GM03348 (cell line): ENCODE measurements around the gene RAC2.
"Not testable (repeated sequence)": the region's sequence is repeated elsewhere in the genome, so short reads cannot be mapped to it uniquely, and the experiment has no call there.

Experiments
- DNase-seq: peaks from one replicate; pipeline ENCODE4 v3.0.0; 2012; ENCODE audit warnings: low spot score

The RAC2 gene

DNA sequence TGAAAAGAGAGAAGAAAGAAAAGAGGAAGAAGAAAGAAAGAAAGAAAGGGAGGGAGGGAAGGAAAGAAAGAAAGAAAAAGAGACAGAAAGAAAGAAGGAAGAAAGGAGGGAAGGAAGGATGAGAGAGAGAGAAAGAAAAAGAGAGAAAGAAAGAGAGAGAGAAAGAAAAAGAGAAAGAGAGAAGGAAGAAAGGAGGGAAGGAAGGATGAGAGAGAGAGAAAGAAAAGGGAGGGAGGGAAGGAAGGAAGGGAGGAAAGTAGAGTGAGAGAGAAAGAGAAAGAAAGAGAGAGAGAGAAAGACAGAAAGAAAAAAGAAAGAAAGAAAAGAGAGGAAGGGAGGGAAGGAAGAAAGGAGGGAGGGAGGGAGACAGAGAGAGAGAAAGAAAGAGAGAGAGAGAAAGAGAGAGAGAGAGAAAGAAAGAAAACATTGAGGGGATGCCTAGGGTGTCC, 11.5 kb upstream of the RAC2 start:
- DNase-seq = no peak

DNA sequence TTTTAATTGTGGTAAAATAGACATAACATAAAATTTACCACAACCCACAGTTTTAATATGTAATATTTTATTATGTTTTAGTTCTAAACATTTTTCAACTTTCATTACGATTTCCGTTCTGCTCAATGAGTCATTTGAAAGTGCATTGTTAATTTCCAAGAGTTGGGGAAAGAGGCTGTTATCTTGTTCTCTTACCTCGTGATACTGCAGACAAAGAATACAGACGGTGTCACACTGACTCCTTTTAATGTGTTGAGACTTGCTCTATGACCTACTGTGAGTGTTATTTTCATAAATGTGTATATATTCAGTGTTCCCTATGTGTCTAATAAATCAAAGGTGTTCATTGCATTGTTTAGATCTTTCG, 10.8 kb upstream of the RAC2 start:
- no peak for DNase-seq

DNA sequence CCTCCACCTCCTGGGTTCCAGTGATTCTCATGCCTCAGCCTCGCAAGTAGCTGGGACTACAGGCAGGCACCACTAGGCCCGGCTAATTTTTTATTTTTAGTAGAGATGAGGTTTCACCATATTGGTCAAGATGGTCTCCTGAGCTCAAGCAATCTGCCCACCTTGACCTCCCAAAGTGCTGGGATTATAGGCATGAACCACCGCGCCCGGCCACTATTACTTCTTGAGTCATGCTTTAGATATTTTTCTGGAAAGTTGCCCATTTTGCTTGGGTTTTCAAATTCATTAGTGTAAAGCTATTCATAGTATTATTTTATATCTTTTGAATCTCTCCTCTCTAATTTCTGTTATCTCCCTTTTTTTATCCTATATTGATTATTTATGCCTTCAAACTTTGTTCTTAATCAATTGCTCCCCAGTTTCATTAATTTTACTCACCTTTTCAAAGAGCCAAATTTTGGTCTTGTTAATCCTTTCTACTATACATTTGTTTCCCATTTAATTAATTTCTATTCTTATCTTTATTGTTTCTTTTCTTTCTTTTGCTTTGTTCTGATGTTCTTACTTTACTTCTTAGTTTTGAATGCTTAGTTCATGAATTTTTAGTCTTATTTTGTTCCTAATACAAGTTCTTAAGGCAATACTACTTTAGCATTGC, 10.3 kb upstream of the RAC2 start:
- DNase-seq = no peak

DNA sequence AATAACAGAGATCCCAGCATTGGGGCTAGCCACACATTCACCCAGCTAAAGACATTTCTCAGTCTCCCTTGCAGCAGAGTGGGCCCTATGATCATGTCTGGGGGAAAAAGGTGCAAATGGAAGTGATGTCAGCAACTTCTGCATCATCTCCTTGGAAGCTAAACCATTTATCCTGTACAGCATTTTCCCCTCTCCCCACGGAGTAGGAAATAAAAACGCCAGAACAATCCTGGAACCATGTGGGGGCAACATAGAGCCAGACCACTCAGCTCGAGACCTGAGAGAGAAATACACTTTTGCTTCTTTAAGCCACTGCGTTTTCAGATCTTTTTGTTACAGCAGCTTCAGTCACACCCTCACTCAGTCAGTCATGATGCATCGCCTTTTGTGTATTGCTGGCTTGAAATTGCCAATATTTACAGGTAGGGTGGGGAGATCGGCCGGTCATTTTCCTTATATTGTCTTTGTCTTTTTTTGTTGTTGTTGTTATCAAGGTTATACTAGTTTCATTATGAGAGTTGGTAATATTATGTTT, 9.1 kb upstream of the RAC2 start:
- no peak for DNase-seq

DNA sequence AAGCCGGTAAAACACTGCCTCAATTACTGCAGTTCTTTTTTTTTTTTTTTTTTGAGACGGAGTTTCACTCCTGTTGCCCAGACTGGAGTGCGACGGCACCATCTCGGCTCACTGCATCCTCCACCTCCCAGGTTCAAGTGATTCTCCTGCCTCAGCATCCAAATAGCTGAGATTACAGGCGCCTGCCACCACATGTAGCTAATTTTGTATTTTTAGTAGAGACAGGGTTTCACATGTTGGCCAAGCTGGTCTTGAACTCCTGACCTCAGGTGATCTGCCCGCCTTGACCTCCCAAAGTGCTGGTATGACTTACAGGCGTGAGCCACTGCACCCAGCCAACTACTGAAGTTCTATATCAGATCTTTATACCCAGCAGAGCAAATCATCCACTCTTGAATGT, 7.8 kb upstream of the RAC2 start:
- DNase-seq = not testable (repeated sequence)

DNA sequence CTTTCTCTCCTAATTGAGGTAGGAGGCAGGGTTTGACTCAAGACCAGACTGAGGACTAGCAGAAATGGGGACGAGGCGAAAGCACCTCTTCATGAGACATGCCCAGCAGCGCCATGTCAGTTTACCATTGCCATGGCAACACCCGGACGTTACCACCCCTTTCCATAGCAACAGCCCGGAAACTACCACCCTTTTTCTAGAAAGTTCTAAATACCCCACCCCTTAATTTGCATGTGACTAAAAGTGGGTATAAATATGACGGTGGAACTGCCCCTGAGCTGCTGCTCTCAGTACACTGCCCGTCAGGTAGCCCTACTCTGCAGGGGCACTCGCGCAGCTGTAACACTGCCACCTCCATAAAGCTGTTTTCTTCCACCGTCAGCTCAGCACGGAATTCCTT, 5.9 kb upstream of the RAC2 start:
- DNase-seq = no peak

DNA sequence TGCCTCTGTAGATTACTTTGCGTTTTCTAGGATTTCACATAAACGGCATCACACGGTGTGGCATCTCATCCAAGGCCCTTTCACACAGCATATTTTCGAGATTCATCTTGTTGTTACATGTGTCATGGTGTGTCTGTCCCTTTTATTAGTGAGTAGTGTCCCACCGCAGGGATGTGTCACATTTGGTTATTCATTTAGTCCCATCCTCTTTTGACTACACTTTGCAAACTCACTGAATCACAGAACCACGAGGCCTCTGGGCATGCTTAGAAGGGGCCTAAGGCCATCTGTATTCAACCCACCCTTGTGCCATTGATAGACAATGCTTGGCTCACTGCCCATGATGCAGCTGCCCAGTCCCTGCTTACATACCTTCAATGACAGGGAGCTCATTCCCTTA, 4.2 kb upstream of the RAC2 start:
- DNase-seq = no peak

DNA sequence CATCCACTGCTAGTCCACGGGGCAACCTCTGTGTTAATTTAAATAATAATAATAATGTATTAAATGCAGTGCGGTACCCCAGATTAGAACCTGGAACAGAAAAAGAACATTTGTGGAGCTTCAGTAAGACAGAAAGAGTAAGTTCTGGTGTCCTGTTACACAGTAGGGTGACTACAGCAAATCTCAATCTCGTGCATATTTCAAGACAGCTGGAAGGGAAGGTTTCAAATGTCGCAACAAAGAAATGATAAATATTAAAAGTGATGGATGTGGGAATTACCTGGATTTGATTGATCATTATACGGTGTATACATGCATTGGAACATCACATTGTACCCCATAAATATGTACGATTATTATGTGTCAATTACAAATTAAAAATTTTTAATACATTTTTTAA, 1.7 kb upstream of the RAC2 start:
- DNase-seq = no peak

DNA sequence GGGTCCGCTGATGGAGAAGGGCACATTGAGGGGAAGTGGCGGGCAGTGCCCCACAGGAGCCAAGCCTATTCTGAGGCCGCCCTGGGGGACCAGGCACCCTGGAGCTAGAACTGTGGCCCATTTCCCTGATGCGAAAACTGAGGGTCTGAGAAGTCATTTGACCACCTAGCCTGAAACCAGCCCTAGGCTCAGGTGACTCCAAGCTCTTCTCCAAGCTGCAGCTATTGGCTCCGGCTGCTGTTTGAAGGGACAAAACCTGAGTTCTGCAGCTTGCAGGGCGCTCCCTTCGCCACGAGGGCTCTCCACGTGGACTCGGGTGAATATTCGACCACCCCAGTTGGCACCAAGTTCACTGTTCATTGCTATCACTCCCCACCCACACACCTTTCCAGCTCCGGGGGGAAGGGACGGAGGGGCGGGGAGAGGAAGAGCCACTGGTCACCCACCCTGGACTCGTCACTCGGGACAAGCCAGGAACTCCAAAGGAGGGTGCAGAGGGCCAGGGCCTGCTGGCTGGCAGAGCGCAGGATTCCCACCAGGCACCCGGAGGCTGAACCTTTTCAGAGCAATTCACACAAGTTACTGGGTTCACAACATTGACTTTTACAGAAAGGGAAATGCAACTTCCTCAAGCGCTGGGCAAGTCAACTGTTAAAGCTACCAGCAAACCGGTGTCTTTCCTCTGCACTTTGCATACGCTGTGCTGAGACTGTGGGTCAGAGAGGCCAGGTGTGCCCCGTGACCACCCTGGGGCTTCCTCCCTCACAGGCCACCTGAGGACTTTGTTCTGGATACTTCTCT, 1.1 kb upstream of the RAC2 start:
- DNase-seq = no peak

DNA sequence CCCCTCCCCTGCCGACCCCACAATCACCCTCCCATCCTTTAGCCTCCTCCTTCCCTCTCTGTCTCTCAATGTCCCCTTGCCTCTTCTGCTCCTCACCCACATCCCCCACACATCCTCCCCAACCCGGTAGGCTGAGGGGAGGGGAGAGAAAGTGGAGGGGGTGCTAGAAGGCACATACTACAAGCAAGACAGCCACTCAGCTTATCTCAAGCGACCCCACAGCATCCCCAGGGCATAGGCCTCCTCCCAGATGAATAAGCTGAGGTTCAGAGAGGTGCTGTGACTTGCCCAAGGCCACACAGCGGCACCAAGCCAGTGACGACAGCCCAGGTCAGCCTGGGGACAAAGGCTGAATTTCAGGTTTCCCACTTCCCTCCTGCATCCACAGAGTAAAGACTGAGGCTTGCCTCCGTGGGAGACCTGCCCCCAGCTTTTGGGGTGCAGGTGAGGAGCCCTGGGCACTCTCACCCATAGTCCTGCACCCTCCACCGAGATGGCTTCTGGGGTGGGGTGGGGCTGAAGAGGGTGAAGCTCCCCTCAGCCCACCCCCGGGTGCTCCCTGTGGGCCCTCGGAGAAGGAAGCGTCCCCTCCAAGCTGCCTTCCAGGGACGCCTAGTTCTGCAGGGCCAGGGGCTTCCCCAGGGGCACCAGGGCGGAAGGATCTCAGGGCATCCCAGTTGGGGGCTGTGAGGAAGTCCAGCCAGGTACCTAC, 511 bp downstream of the RAC2 start:
- DNase-seq = no peak

DNA sequence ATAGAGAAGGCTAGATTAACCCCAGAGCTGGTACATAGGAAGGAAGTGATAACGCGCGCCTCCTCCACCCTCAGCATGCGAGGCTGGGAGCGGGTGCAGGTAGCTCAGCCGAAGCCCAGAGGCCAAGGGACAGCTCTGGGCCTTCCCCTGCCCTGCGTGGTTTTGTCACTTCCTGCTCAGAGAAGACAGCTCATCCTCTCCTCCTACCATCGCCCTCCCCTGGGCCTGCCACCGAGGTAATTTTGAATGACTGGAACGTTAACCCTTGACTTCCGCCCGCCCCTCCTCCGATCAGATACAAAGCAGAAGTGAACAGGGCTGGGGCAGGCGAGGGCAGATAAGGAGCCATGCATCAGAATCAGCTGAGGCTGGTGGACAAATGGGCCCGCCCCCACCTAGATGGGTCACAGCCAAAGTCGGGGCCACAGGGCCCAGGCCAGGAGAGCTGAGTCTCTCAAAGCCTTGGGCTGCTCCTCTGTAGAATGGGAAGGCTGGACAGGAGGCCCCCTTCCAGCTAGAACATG, 1.6 kb downstream of the RAC2 start:
- DNase-seq = no peak

DNA sequence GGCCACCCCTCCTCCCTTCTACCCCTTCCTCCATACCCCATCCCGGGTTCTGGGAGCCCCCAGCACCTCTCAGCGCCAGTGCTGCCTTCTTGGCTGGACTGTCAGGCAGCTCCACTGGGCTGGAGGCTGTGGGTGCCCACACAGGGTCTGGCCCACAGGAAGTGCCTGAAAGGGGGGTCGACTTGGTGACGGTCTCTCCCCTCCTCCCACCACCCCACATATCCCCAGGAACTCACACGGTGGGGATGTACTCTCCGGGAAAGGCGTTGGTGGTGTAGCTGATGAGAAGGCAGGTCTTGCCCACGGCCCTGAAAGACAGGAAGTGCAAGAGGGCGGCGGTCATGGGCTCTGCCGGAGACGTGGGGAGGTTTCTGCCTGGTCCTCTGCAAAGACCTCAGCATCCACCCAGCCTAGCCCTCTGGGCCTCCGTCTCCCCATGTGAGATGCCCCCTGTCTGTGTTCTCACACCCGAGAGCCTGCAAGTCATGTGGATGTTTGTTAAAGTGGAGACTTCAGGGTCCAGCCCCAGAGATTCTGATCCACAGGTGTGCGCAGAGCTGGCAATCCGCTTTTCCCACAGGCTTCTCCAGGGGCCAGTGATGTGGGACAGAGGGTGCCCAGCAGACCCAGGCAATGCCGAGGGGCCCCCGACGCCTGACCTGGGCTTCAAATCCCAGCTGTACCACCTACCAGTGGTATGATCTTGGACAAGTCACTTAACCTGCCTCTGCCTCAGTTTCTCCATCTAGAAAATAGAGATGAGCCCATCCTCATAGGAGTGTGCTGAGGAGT, 2.5 kb downstream of the RAC2 start:
- no peak for DNase-seq

DNA sequence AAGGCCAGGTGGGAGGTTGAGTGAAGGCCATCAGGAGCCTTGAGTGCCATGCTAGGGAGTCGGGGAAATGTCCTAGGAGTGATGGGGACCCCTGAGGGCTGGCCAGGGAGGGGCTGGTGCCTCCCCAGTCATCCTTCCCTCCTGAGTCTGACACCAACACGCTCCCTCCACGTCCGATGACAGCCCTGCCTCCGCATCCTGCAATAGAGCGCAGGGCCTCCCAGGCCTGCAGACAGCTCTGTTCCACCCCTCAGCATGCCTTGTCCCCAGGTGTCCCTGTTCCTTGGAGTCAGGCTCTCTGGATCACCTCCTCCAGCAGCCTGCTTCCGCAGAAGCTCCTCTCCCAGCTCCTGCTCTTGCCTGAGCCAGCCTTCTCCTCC, 3.1 kb downstream of the RAC2 start:
- DNase-seq = no peak

DNA sequence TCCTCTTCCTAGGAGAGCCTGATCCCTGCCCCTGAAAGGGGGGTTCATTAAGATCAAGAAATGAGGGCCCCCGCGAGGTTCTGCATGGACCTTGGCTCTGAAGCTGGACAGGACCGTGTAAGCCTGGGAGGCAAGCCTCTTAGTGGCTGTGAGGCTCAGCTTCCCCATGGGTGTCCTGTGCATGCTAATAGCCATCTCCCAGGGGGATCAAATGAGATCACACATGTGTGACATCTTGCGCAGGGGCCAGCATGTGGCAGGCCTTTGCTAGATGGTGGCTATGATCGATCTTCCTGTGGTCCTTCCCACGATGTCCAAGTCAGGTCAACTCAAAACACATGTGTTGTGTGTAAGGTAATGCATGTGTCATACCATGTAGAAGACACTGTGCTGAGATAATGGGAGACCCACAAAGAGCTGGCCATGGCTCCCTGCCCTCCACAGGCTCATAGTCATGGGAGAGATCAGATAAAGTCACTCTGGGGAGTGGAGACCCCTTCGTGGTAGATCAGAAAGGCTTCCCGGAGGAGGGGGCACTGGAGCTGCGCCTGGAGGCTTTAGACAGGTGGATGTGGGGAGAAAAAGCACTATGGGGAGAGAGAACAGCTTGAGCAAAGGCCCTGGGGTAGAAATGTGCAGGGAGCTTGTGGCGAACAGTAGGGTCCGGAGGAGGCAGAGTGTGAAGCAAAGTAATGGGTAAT, 3.7 kb downstream of the RAC2 start:
- no peak for DNase-seq

DNA sequence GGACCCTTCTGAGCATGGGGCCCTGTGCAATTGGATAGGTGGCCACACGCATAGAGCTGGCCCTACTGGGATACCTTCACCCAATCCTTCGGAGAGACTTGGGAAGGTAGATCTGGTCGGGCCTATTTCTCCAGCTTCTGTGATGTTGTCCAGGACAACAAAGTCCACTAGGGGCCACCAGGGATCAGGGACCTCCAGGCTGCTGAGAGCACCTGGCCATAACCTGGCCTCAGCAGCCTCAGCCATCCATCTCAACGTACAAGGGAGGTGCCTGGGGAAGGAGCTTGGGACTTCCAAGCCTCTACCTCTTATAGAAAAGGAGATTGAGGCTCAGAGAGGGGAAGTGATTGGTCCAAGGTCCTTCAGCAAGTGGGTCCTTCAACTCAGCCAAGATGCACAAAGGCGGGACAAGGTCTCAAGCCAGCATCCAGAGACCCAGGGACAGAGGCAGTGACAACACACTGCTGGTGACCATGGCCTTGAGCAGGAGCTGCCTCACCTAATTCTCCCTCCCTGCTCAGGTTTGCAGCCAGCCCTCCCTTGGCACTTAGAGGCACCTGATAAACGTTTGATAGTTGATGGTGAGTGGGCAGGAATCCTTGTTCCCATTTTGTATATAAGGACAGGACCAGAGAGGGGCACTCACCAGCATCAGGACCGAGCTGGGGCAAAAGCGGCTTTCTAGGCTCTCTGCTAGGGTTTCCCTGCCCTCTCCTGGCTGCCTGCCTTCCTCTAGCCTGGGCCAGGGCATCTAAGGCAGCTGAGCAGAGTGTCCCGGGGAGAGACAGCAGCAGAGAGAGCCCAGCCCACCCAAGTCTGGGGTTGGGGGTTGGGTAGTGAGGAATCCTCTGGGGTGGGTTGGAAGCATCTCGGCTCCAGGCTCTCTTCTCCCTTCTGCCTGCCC, 4.5 kb downstream of the RAC2 start:
- no peak for DNase-seq

DNA sequence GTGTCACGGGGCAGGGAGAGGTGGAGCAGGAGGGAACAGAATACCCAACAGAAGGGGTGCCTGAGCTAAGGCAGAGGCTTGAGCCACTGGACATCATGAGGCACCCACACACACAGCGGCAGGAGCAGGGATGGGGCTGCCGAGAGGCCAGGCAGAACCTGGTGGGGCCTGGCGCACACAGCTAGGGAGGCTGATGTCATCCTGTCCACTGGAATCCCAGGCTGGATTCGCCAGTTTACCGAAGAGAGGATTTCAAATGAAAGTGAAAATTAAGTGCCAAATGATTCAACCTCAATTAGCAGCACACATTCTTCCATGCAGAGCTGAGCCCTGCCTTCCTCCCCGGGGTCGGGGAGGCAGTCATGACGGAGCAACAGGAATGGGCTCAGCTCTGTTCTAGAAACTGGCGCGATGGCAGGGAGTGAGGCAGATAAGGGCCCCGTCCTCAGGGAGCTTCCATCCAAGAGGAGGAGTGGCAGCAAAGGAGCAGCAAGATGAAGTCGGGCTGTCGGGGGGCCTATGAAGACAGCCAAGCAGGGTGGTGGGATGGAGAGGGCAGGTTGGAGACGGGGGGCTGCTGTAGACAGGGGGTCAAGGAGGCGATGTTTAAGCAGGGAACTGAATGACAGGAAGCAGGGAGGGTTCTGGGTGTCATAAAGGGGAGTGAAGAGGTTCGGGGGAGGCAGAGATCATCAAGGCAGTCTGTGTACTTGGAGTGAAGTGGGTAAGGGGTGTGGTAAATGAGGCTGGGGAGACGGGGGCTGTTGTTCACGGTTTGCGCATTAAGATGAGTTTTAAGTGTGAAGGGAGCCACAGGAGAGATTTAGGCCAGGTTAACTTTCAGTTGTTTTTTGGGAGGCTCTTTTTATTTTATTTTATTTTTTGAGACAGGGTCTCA, 6.4 kb downstream of the RAC2 start:
- DNase-seq = peak; percentile 66

DNA sequence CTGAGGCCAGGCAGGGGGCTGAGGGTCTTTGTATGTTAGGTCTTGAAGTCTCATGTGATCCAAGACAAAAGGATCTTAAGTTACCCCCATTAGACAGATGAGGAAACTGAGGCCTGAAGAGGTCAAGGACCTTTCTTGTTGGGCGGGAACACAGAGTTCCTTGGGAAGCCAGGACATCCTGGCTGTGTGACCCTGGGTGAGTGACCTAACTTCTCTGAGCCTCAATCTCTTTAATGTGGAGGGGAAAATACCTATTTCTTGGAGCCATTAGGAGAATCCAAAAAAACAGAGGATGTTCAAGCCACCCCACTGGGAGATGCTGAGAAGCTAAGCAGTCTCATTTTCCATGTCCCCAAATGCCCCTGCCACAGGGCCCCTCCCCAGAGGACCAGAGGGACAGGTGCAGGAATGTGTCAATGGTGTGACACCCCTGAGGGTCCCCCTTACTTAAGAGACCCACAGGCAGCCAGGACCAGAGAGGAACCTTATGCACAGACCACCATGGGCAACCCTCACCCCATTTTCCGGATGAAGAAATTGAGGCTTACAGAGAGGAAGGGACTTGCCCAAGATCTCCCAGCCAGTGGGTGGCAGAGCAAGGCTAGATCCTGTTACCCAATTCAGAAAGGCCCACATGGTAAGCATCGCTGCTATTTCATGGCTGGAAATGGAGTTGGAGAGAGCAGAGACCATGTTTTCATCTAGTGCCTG, 8.0 kb downstream of the RAC2 start:
- no peak for DNase-seq
